Colonic mucosa (tissue), 4 donors: Measurements from ENCODE around the gene C1orf167. TPM values are rescaled to one million over a fixed set of nuclear protein-coding genes. Genes with fewer than 3 reads are reported as not detected.

Source experiments
- DNase-seq: peaks from one replicate; pipeline ENCODE4 v3.0.0-alpha.2; 2020
- H3K27ac ChIP-seq: fragments of 200-600 bp; one replicate; pipeline ENCODE4 v1.8.0; 2021
- H3K27me3 ChIP-seq: fragments of 200-600 bp; one replicate; pipeline ENCODE4 v1.8.0; 2021
- H3K36me3 ChIP-seq: fragments of 200-600 bp; one replicate; pipeline ENCODE4 v1.8.0; 2021
- H3K4me1 ChIP-seq: fragments of 200-600 bp; one replicate; pipeline ENCODE4 v1.8.0; 2021; ENCODE audit warnings: mild to moderate bottlenecking
- H3K4me3 ChIP-seq: fragments of 200-600 bp; one replicate; pipeline ENCODE4 v1.8.0; 2021
- H3K9ac ChIP-seq, 2 donors: one replicate each; pipeline ENCODE4 v1.7.0; 2013; ENCODE audit warnings: control low read depth in 2 of 2, low read depth in 2 of 2, low read length in 2 of 2
- H3K9me3 ChIP-seq: fragments of 200-600 bp; one replicate; pipeline ENCODE4 v1.8.0; 2021
- intact Hi-C: fragments of 100-400 bp; cut with DNase I; formaldehyde crosslinking; loops from one replicate; pipeline ENCODE4 v1.14.1; 2022
- total RNA-seq, 2 donors: library from RNA; stranded (reverse); fragmentation: NEBNext Ultra II Directional in 1 of 2; extraction: Animal tissue kit (Norgen Biotek cat#: 25700) in 1 of 2; gene quantifications; one replicate each; pipeline ENCODE4 v1.2.1, GENCODE V29; 2021
- TF ChIP-seq, protein P1 (sequence below): fragments of 200-600 bp; IDR thresholded peaks from one replicate; pipeline ENCODE4 v1.8.0; 2022; ENCODE audit warnings: antibody characterized with exemption, mild to moderate bottlenecking
- donor health status: healthy.
- donor health status: DM: no; HTN: no; CAD: no.
- donor health status: DM: no; HTN: no; CAD: no.

The C1orf167 gene
- total RNA-seq, 2 donors from 2014 or later, result not detected

DNA sequence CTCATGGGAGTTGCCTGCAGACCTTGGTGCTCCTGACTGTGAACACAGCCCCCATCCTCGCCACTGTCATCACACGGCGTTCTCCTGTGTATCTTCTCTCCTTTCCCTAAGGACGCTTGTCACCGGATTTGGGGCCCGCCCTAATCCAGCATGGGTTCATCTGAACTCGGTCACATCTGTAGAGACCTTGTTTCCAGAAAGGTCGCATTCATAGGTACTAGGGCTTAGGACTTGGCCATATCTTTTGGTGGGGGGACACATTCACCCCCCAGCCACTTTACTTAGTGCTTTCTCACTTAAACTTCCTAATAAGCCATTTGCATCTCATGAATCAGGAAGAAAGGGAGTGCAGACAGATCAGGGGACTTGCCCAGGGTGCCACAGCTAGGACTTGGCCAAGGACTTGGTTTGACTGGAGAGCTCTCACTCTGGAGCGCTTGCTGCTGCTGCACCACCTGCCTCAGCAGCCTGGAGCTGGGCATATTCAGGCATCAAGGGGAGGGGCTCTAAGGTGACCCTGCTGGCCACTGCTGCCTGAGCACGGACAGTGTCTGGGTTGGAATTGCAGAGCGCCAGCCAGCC is 75.9 kb downstream of the C1orf167 start:
- Histone ChIP-seq H3K9me3 (no peaks in the 10 kb centered on the region), H3K27ac (no peak overlapping the region), H3K4me1 (no peaks in the 10 kb centered on the region), H3K4me3 (no peak overlapping the region), H3K9ac (no peak overlapping the region), H3K27me3 (no peaks in the 10 kb centered on the region), H3K36me3 (peaks cover 38% of the 10 kb centered on the region)
- DNase-seq, result no peak
- TF ChIP-seq, protein P1, sequence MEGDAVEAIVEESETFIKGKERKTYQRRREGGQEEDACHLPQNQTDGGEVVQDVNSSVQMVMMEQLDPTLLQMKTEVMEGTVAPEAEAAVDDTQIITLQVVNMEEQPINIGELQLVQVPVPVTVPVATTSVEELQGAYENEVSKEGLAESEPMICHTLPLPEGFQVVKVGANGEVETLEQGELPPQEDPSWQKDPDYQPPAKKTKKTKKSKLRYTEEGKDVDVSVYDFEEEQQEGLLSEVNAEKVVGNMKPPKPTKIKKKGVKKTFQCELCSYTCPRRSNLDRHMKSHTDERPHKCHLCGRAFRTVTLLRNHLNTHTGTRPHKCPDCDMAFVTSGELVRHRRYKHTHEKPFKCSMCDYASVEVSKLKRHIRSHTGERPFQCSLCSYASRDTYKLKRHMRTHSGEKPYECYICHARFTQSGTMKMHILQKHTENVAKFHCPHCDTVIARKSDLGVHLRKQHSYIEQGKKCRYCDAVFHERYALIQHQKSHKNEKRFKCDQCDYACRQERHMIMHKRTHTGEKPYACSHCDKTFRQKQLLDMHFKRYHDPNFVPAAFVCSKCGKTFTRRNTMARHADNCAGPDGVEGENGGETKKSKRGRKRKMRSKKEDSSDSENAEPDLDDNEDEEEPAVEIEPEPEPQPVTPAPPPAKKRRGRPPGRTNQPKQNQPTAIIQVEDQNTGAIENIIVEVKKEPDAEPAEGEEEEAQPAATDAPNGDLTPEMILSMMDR, result no peak
- intact Hi-C loops, result loop anchor here (2.0 to 5.0 kb wide), 2 partner anchors 55 to 129 kb away; no protein-coding TSS in a partner anchor

DNA sequence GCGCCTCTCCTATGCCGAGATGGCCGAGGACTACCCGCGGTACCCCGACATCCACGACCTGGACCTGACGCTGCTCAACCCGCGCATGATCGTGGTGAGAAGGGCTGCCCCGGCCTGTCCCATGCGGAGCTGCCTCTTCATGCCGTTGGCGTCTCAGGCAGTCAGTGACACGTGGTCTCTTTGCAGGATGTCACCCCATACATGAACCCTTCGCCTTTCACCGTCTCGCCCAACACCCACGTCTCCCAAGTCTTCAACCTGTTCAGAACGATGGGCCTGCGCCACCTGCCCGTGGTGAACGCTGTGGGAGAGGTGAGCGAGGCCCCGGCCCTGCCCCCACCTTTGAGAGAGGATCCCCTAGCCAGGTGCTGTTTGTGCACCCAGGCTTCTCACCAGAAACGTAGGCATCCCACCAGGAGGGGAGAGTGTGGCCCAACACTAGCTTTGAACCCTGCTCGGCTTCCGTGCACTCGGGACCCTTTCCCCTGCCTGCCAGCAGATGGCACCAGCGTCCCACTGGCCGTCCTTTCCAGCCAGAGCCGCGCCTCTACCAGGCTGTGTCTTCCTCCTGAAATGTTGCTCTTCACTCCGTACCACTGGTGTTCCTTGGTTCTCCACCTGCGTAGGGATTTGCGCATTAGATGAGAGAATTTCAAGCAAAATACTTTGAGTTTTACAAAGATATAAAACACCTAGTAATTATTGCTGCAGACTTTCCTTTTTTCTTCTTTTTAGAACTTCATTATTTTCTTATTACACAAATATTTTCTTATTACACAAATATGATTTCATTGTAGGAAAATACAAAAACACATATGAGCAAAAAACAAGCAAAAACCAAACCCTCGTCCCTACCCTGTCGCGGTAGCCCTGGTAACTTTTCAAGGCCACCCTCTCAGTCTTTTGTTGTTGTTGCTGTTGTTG is 76.6 kb downstream of the C1orf167 start:
- TF ChIP-seq, protein P1, result peak; percentile 99
- Histone ChIP-seq H3K27me3 (no peaks in the 10 kb centered on the region), H3K36me3 (peaks cover 38% of the 10 kb centered on the region), H3K27ac (no peak overlapping the region), H3K9me3 (no peaks in the 10 kb centered on the region), H3K9ac (no peak overlapping the region), H3K4me3 (no peak overlapping the region), H3K4me1 (no peaks in the 10 kb centered on the region)
- intact Hi-C loops, result loop anchor here (2.0 to 5.0 kb wide), 2 partner anchors 54 to 129 kb away; no protein-coding TSS in a partner anchor
- DNase-seq, result peak; percentile 70

Other genes starting within 250 kb of the C1orf167 start
- gene FBXO2, start 107.8 kb upstream of the C1orf167 start, total RNA-seq, result 1 to 10 TPM; 1.2 TPM
- 1 to 10 TPM; 5.3 to 7.5 TPM for gene FBXO44, start 107.3 kb upstream of the C1orf167 start, total RNA-seq
- 10 to 100 TPM in 1 of 2 donors, 1 to 10 TPM in 1; 9.2 to 12.4 TPM for gene FBXO6, start 98.0 kb upstream of the C1orf167 start, total RNA-seq
- gene MAD2L2, start 81.0 kb upstream of the C1orf167 start, total RNA-seq, result 10 to 100 TPM in 1 of 2 donors, 1 to 10 TPM in 1; 8.5 to 12.4 TPM
- under 1 TPM; 0.05 TPM for gene DRAXIN, start 70.5 kb upstream of the C1orf167 start, total RNA-seq
- gene AGTRAP, start 26.1 kb upstream of the C1orf167 start, total RNA-seq, result 10 to 100 TPM; 18.2 to 34.9 TPM
- 10 to 100 TPM; 23.8 to 30.4 TPM for gene MTHFR, start 43.8 kb downstream of the C1orf167 start, total RNA-seq
- gene CLCN6, start 44.0 kb downstream of the C1orf167 start, total RNA-seq, result 10 to 100 TPM in 1 of 2 donors, 1 to 10 TPM in 1; 8.4 to 14.5 TPM
- 1 to 10 TPM in 1 of 2 donors, not detected in 1; 3.1 TPM for gene NPPA, start 85.6 kb downstream of the C1orf167 start, total RNA-seq
- not detected for gene NPPB, start 96.8 kb downstream of the C1orf167 start, total RNA-seq
- gene KIAA2013, start 164.2 kb downstream of the C1orf167 start, total RNA-seq, result 100 to 1,000 TPM; 110 to 128 TPM
- gene PLOD1, start 172.5 kb downstream of the C1orf167 start, total RNA-seq, result 10 to 100 TPM; 72.5 to 83.9 TPM
- gene MFN2, start 218.3 kb downstream of the C1orf167 start, total RNA-seq, result 100 to 1,000 TPM; 102 to 110 TPM